K562 (cell line): ENCODE results near the gene MLST8. TPM values are rescaled to one million over a fixed set of nuclear protein-coding genes. Genes with fewer than 3 reads are reported as not detected.

Experiments
- BCLAF1 ChIP-seq, 2 experiments: fragments of 450-650 bp in 1 of 2; IDR thresholded peaks; 2 replicates each; pipeline ENCODE4 v1.6.1; 2011 to 2017; ENCODE audit warnings: low read depth in 2 of 2, antibody characterized with exemption in 1 of 2, borderline replicate concordance in 1 of 2, low read length in 1 of 2, mild to moderate bottlenecking in 1 of 2, mixed read lengths in 1 of 2; ENCODE audit not compliant: control insufficient read depth in 1 of 2
- GATA2 ChIP-seq: sonication (generic); formaldehyde crosslinking; IDR thresholded peaks from 2 replicates; pipeline ENCODE4 v1.4.0; 2020; ENCODE audit warnings: mild to moderate bottlenecking, missing genetic modification reagents
- HINFP ChIP-seq: fragments of 450-650 bp; conservative IDR thresholded peaks from 2 replicates; pipeline ENCODE4 v1.6.1; 2016; ENCODE audit warnings: missing genetic modification characterization, low read depth, mild to moderate bottlenecking, control low read depth, missing compliant biosample characterization
- MNT ChIP-seq, 2 experiments: fragments of 450-650 bp; conservative IDR thresholded peaks; 2 replicates each; pipeline ENCODE4 v1.6.1; 2017; ENCODE audit warnings: mild to moderate bottlenecking in 2 of 2, moderate library complexity in 2 of 2
- NFE2 ChIP-seq: IDR thresholded peaks from 2 replicates; pipeline ENCODE4 v1.6.1; 2014; ENCODE audit warnings: antibody characterized with exemption, low read depth
- NONO ChIP-seq, 2 experiments: fragments of 200-400 bp in 1 of 2; fragments of 450-650 bp in 1 of 2; formaldehyde crosslinking in 1 of 2; IDR thresholded peaks; 2 replicates each; pipeline ENCODE4 v1.6.1; 2017; ENCODE audit warnings: low read depth in 2 of 2, mild to moderate bottlenecking in 2 of 2, moderate library complexity in 2 of 2, low read length in 1 of 2
- NR4A1 ChIP-seq, 2 experiments: fragments of 250-450 bp in 1 of 2; fragments of 450-650 bp in 1 of 2; sonication (Bioruptor Pico) in 1 of 2; IDR thresholded peaks; 2 replicates each; pipeline versions ENCODE4 v1.4.0 to v1.6.1; 2016 to 2020; ENCODE audit warnings: mild to moderate bottlenecking in 2 of 2, missing compliant biosample characterization in 1 of 2, missing genetic modification characterization in 1 of 2, moderate library complexity in 1 of 2
- PRDM10 ChIP-seq: fragments of 450-650 bp; IDR thresholded peaks from 2 replicates; pipeline ENCODE4 v1.6.1; 2018; ENCODE audit not compliant: partially characterized antibody
- RAD21 ChIP-seq, 2 experiments: fragments of 250-450 bp in 1 of 2; fragments of 450-650 bp in 1 of 2; sonication (Bioruptor Pico) in 1 of 2; formaldehyde crosslinking in 1 of 2; IDR thresholded peaks in 1 of 2; conservative IDR thresholded peaks in 1 of 2; 2 replicates each; pipeline versions ENCODE4 v1.4.0 to v1.8.0; 2020 to 2022; ENCODE audit warnings: mild to moderate bottlenecking in 2 of 2, moderate library complexity in 1 of 2
- SMAD3 ChIP-seq: fragments of 450-650 bp; formaldehyde crosslinking; conservative IDR thresholded peaks from 2 replicates; pipeline ENCODE4 v1.4.0; 2020; ENCODE audit warnings: mild to moderate bottlenecking
- SRSF7 ChIP-seq: fragments of 200-400 bp; formaldehyde crosslinking; optimal IDR thresholded peaks from 2 replicates; pipeline ENCODE3; 2017; ENCODE audit warnings: mild to moderate bottlenecking, low read depth, low read length
- polyA plus RNA-seq, 8 experiments: library from polyadenylated mRNA; depleted of rRNA in 4 of 8; stranded (reverse) in 5 of 8; unstranded in 3 of 8; fragments of >200 nt; fragmentation: Nextera tagmentation in 2 of 8; fragmentation: Illumina TruSeq in 1 of 8; extraction: Ambion mirVana in 2 of 8; extraction: Trizol in 1 of 8; gene quantifications; 2 replicates each; pipeline versions ENCODE4 v1.2.1 to v1.2.3, GENCODE V29; 2011 to 2014; ENCODE audit warnings: inconsistent platforms in 1 of 8, missing spikeins in 1 of 8
- total RNA-seq, 7 experiments: library from RNA; depleted of rRNA in 6 of 7; stranded (reverse); fragments of >200 nt in 6 of 7; fragmentation: Illumina TruSeq in 2 of 7; extraction: Trizol in 2 of 7; gene quantifications; 2 replicates each; pipeline versions ENCODE4 v1.2.1 to v1.2.3, GENCODE V29; 2011 to 2021; ENCODE audit warnings: low replicate concordance in 1 of 7
- TF ChIP-seq, protein P1 (sequence below), 2 experiments: fragments of 200-800 bp in 1 of 2; sonication (Bioruptor generic) in 1 of 2; sonication (generic) in 1 of 2; formaldehyde crosslinking in 1 of 2; IDR thresholded peaks in 1 of 2; conservative IDR thresholded peaks in 1 of 2; 2 replicates each; pipeline versions ENCODE4 v1.5.0 to v1.6.1; 2016 to 2020; ENCODE audit warnings: missing compliant biosample characterization in 1 of 2, missing genetic modification characterization in 1 of 2, missing genetic modification reagents in 1 of 2

MLST8 gene
- total and polyA plus RNA-seq, 9 of the 15 experiments (the other 6 are each of a cell fraction or from before 2014, with no cell fraction given) = 1.5 to 116 (median 43.3) TPM

DNA sequence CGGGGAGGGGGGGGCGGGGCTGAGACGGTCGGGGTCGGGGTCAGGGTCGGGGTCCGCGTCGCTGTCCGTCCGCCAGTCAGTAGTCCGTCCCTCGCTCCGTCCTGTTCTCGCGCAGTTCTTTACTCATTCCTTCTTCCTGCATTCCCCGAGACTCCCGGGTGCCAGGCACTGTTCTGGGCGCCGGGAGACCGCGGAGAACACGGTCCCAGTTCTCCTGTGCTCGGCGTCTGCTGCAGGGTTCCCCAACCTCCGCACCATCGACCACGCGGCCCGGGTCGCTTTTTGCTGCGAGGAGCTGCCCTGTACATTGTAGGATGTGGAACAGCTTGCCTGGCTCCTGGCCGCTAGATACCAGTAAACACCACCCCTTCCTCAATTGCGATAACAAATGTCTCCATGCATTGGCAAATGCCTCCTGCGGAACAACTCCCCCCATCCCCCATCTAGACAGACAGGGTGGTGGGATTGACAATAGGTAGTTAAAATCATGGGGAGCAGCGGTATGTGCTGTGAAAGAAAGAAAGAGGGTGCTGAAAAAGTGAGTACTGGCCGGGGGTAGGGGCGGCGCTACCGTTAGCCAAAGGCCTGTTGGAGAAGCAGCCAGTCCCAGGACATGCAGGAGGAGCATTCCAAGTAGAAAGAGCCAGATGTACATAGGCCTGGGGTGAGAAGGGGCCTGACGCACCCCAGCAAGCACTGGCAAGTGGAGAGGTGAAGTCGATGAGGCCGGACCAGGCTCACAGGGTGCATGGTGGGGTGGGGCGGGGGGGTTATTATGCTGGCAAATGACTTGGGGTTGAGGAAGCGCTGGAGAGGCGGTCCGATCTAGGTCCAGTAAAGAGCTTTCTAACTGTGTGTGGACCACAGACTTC, 49.0 kb upstream of the MLST8 start (continued):
- TF ChIP-seq, protein P1, sequence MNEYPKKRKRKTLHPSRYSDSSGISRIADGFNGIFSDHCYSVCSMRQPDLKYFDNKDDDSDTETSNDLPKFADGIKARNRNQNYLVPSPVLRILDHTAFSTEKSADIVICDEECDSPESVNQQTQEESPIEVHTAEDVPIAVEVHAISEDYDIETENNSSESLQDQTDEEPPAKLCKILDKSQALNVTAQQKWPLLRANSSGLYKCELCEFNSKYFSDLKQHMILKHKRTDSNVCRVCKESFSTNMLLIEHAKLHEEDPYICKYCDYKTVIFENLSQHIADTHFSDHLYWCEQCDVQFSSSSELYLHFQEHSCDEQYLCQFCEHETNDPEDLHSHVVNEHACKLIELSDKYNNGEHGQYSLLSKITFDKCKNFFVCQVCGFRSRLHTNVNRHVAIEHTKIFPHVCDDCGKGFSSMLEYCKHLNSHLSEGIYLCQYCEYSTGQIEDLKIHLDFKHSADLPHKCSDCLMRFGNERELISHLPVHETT (CRISPR knock-in tag; conservative IDR thresholded peaks at IDR 0.05 in 1 of 2, IDR thresholded peaks at IDR 0.05 in 1 of 2) = no peak
- TF ChIP-seq NFE2 = no peak
- TF ChIP-seq NR4A1 (CRISPR knock-in tag; IDR thresholded peaks at IDR 0.05) = no peak
- no peak for TF ChIP-seq NR4A1 (tag; IDR thresholded peaks at IDR 0.05)
- no peak for TF ChIP-seq BCLAF1 (IDR thresholded peaks at IDR 0.05; ENCODE audit: borderline replicate concordance in 1 of 2, control insufficient read depth in 1 of 2, low read depth in 2 of 2, low read length in 1 of 2)
- TF ChIP-seq HINFP (tag) = no peak
- no peak for TF ChIP-seq NONO (IDR thresholded peaks at IDR 0.05; ENCODE audit: low read depth in 2 of 2, low read length in 1 of 2)
- no peak for TF ChIP-seq GATA2 (CRISPR knock-in tag)
- TF ChIP-seq MNT (conservative IDR thresholded peaks at IDR 0.05) = no peak; a peak in 1 of 4 replicates
- no peak for TF ChIP-seq SMAD3 (CRISPR knock-in tag)
- no peak for TF ChIP-seq SRSF7
- TF ChIP-seq PRDM10 = peak; percentile 6
- TF ChIP-seq RAD21 (CRISPR knock-in tag; conservative IDR thresholded peaks at IDR 0.05 in 1 of 2, IDR thresholded peaks at IDR 0.05 in 1 of 2) = no peak
